Endothelial cell of umbilical vein (primary cell): ENCODE measurements around the gene SGSM2. TPM values are rescaled to one million over a fixed set of nuclear protein-coding genes. Genes with fewer than 3 reads are reported as not detected.

Experiments
- Bru-seq: library from RNA; stranded (reverse); fragments of 400-500 nt; gene quantifications from one replicate; lab custom pipeline; 2021; lab: Mats Ljungman, UMichigan
- BruChase-seq, 2 experiments: library from RNA; stranded (reverse); fragments of 400-500 nt; gene quantifications; one replicate each; lab custom pipeline; 2021; lab: Mats Ljungman, UMichigan
- BruUV-seq: library from RNA; stranded (reverse); fragments of 400-500 nt; replicated peaks from 2 replicates; lab custom pipeline; 2021; lab: Mats Ljungman, UMichigan
- CTCF ChIA-PET: fragments of 300-600, 350-600 bp; sonication (Branson Sonifier 250); formaldehyde crosslinking; loops from one replicate; lab custom pipeline; 2021; ENCODE audit warnings: antibody characterized with exemption, inconsistent platforms; lab: Charles Lee
- POLR2A ChIA-PET: fragments of 300-600, 350-600 bp; sonication (Branson Sonifier 250); formaldehyde crosslinking; loops from one replicate; lab custom pipeline; 2021; ENCODE audit warnings: antibody characterized with exemption, inconsistent platforms; lab: Charles Lee
- DNase-seq: peaks from one replicate; pipeline ENCODE4 v3.0.0-alpha.2; 2011; ENCODE audit warnings: low read depth, low spot score
- FAIRE-seq: peaks from 2 replicates; lab custom pipeline; 2011; peaks lifted over from hg19 to GRCh38; lab: Jason Lieb, UNC
- H2AFZ ChIP-seq: 2 replicates; pipeline ENCODE4 v1.6.0; 2012; ENCODE audit warnings: low read depth, low read length, control low read depth, inconsistent platforms
- H3K27ac ChIP-seq: 2 replicates; pipeline ENCODE4 v1.5.1; 2011; ENCODE audit warnings: low read depth, mild to moderate bottlenecking, control low read depth, low read length, moderate library complexity; ENCODE audit not compliant: insufficient read depth
- H3K27me3 ChIP-seq, 2 experiments: 2 replicates each; pipeline versions ENCODE4 v1.6.0 to v1.6.1; 2011; ENCODE audit warnings: low read length in 2 of 2, mixed read lengths in 1 of 2; ENCODE audit not compliant: control insufficient read depth in 2 of 2, insufficient read depth in 2 of 2
- H3K36me3 ChIP-seq, 2 experiments: 2 replicates in 1 of 2; 3 replicates in 1 of 2; pipeline ENCODE4 v1.5.1; 2011; ENCODE audit warnings: low read length in 2 of 2, mild to moderate bottlenecking in 1 of 2, moderate library complexity in 1 of 2; ENCODE audit not compliant: control insufficient read depth in 2 of 2, insufficient read depth in 2 of 2; ENCODE audit errors: extremely low read depth in 1 of 2
- H3K4me1 ChIP-seq: 3 replicates; pipeline ENCODE4 v1.5.1; 2011; ENCODE audit warnings: mild to moderate bottlenecking, low read length; ENCODE audit not compliant: control insufficient read depth, insufficient read depth; ENCODE audit errors: extremely low read depth
- H3K4me2 ChIP-seq: 2 replicates; pipeline ENCODE4 v1.6.1; 2011; ENCODE audit warnings: low read length, control low read depth, mixed read lengths; ENCODE audit not compliant: insufficient read depth
- H3K4me3 ChIP-seq, 3 experiments: fragments of 200-600 bp in 1 of 3; sonication (generic), shearing (Covaris generic) in 1 of 3; replicated peaks in 1 of 3; 2 replicates each; pipeline ENCODE4 v1.5.1; 2011 to 2016; ENCODE audit warnings: control low read depth in 3 of 3, low read length in 3 of 3, mild to moderate bottlenecking in 2 of 3, inconsistent platforms in 1 of 3, low read depth in 1 of 3, moderate library complexity in 1 of 3; ENCODE audit not compliant: insufficient read depth in 1 of 3
- H3K79me2 ChIP-seq: 2 replicates; pipeline ENCODE4 v1.6.0; 2012; ENCODE audit warnings: low read length, inconsistent platforms; ENCODE audit not compliant: control insufficient read depth, insufficient read depth
- H3K9ac ChIP-seq: replicated peaks from 2 replicates; pipeline ENCODE3; 2011; ENCODE audit warnings: low read length, control low read depth; ENCODE audit not compliant: insufficient read depth; ENCODE audit errors: extremely low read depth
- H3K9me1 ChIP-seq: replicated peaks from 3 replicates; pipeline ENCODE4 v1.6.0; 2011; ENCODE audit warnings: mild to moderate bottlenecking, low read length; ENCODE audit not compliant: control insufficient read depth, insufficient read depth; ENCODE audit errors: extremely low read depth
- H3K9me3 ChIP-seq: replicated peaks from 2 replicates; pipeline ENCODE4 v1.5.1; 2012; ENCODE audit warnings: low read length, inconsistent platforms; ENCODE audit not compliant: control insufficient read depth, insufficient read depth
- H4K20me1 ChIP-seq: replicated peaks from 2 replicates; pipeline ENCODE3; 2011; ENCODE audit warnings: mild to moderate bottlenecking, low read length; ENCODE audit not compliant: control insufficient read depth, insufficient read depth; ENCODE audit errors: extremely low read depth
- EZH2 ChIP-seq: IDR thresholded peaks from 2 replicates; pipeline ENCODE4 v1.6.1; 2012; ENCODE audit warnings: borderline replicate concordance, low read depth, mild to moderate bottlenecking, moderate library complexity, low read length, inconsistent platforms; ENCODE audit not compliant: severe bottlenecking
- FOS ChIP-seq: IDR thresholded peaks from 2 replicates; pipeline ENCODE4 v1.6.1; 2011; ENCODE audit warnings: mild to moderate bottlenecking, low read length, moderate library complexity, borderline replicate concordance; ENCODE audit not compliant: insufficient read depth
- GATA2 ChIP-seq: IDR thresholded peaks from 2 replicates; pipeline ENCODE4 v1.7.0; 2011; ENCODE audit warnings: low read depth, mild to moderate bottlenecking, moderate library complexity, mixed read lengths, low read length; ENCODE audit not compliant: insufficient read length, insufficient read depth
- JUN ChIP-seq: IDR thresholded peaks from 2 replicates; pipeline ENCODE4 v1.6.1; 2011; ENCODE audit warnings: borderline replicate concordance, low read depth; ENCODE audit not compliant: insufficient read length, insufficient read depth
- MYC ChIP-seq: IDR thresholded peaks from one replicate; pipeline ENCODE4 v1.6.1; 2011; ENCODE audit warnings: mild to moderate bottlenecking, low read depth, low read length
- POLR2A ChIP-seq: IDR thresholded peaks from 2 replicates; pipeline ENCODE4 v1.6.1; 2012; ENCODE audit warnings: low read depth, mild to moderate bottlenecking, control low read depth, low read length
- POLR2AphosphoS5 ChIP-seq: IDR thresholded peaks from 2 replicates; pipeline ENCODE4 v1.6.1; 2012; ENCODE audit warnings: low read depth, mild to moderate bottlenecking, control low read depth, low read length, moderate library complexity; ENCODE audit not compliant: insufficient read depth
- dilution Hi-C: fragments of 300-500 bp; cut with MboI; formaldehyde crosslinking; loops from one replicate; pipeline ENCODE4 v1.15.0; 2019; ENCODE audit warnings: low sequenced_read_pairs; ENCODE audit not compliant: extremely low pct_ligation_motif_present
- intact Hi-C: fragments of 100-400 bp; cut with micrococcal nuclease; formaldehyde crosslinking; loops from one replicate; pipeline ENCODE4 v1.10.0; 2022
- long read RNA-seq: library from polyadenylated mRNA; stranded (forward); transcript quantifications from one replicate; pipeline ENCODE4 v2.0.0, GENCODE V29; 2021
- polyA minus RNA-seq, 3 experiments: library from RNA; depleted of rRNA, polyadenylated mRNA; stranded (reverse); fragments of >200 nt; gene quantifications; 1 replicate in 1 of 3; 2 replicates in 2 of 3; pipeline ENCODE4 v1.2.3, GENCODE V29; 2011
- polyA plus RNA-seq, 4 experiments: library from polyadenylated mRNA; depleted of rRNA in 3 of 4; stranded (reverse) in 3 of 4; unstranded in 1 of 4; fragments of >200 nt; gene quantifications; 2 replicates each; pipeline versions ENCODE4 v1.2.1 to v1.2.3, GENCODE V29; 2011 to 2012; ENCODE audit warnings: missing spikeins in 1 of 4
- total RNA-seq: library from RNA; stranded (reverse); gene quantifications from 2 replicates; pipeline ENCODE4 v1.2.3, GENCODE V29; 2021
- TF ChIP-seq, protein P1 (sequence below), 2 donors: IDR thresholded peaks; 1 replicate in 1 of 2; 2 replicates in 1 of 2; pipeline ENCODE4 v1.5.1; 2011; ENCODE audit warnings: low read length in 2 of 2, mild to moderate bottlenecking in 2 of 2, moderate library complexity in 2 of 2, control low read depth in 1 of 2, inconsistent platforms in 1 of 2, low read depth in 1 of 2; ENCODE audit not compliant: insufficient read depth in 1 of 2; ENCODE audit errors: extremely low read depth in 1 of 2
- TF ChIP-seq, protein P2 (sequence below): IDR thresholded peaks from 2 replicates; pipeline ENCODE4 v1.6.1; 2011; ENCODE audit not compliant: insufficient read depth, insufficient read length

Gene SGSM2, protein sequence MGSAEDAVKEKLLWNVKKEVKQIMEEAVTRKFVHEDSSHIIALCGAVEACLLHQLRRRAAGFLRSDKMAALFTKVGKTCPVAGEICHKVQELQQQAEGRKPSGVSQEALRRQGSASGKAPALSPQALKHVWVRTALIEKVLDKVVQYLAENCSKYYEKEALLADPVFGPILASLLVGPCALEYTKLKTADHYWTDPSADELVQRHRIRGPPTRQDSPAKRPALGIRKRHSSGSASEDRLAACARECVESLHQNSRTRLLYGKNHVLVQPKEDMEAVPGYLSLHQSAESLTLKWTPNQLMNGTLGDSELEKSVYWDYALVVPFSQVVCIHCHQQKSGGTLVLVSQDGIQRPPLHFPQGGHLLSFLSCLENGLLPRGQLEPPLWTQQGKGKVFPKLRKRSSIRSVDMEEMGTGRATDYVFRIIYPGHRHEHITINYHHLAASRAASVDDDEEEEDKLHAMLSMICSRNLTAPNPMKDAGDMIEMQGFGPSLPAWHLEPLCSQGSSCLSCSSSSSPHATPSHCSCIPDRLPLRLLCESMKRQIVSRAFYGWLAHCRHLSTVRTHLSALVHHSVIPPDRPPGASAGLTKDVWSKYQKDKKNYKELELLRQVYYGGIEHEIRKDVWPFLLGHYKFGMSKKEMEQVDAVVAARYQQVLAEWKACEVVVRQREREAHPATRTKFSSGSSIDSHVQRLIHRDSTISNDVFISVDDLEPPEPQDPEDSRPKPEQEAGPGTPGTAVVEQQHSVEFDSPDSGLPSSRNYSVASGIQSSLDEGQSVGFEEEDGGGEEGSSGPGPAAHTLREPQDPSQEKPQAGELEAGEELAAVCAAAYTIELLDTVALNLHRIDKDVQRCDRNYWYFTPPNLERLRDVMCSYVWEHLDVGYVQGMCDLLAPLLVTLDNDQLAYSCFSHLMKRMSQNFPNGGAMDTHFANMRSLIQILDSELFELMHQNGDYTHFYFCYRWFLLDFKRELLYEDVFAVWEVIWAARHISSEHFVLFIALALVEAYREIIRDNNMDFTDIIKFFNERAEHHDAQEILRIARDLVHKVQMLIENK
- total RNA-seq (61.6 and 64.3 TPM in 2 replicates), polyA plus RNA-seq (94.5 and 122 TPM in 2 replicates), polyA minus RNA-seq (49.9 and 66.8 TPM in 2 replicates), Bru-seq, nascent RNA (percentile 50 among the genes with signal in this experiment), BruChase-seq, experiment 1, labeled RNA remaining after a 6-hour chase (percentile 69 among the genes with signal in this experiment), BruChase-seq, experiment 2, labeled RNA remaining after a 2-hour chase (percentile 62 among the genes with signal in this experiment)
- 36.9 and 56.4 TPM in 2 replicates for polyA plus RNA-seq (2011; cell fraction: cytosol; rRNA removed)
- polyA plus RNA-seq (2011; cell fraction: nucleus; rRNA removed): 460 and 617 TPM in 2 replicates
- 51.1 and 66.4 TPM in 2 replicates for polyA plus RNA-seq (2012)
- polyA minus RNA-seq (2011; cell fraction: cytosol; rRNA and poly(A)+ RNA removed): 8.0 TPM
- polyA minus RNA-seq (2011; cell fraction: nucleus; rRNA and poly(A)+ RNA removed): 53.6 and 75.9 TPM in 2 replicates
- long read RNA-seq, full-length matches to known transcripts: 3 of 28 reads
- long read RNA-seq, partial matches to known transcripts: 3 of 28 reads
- long read RNA-seq, other reads (novel, unspliced or antisense): 22 of 28 reads

DNA sequence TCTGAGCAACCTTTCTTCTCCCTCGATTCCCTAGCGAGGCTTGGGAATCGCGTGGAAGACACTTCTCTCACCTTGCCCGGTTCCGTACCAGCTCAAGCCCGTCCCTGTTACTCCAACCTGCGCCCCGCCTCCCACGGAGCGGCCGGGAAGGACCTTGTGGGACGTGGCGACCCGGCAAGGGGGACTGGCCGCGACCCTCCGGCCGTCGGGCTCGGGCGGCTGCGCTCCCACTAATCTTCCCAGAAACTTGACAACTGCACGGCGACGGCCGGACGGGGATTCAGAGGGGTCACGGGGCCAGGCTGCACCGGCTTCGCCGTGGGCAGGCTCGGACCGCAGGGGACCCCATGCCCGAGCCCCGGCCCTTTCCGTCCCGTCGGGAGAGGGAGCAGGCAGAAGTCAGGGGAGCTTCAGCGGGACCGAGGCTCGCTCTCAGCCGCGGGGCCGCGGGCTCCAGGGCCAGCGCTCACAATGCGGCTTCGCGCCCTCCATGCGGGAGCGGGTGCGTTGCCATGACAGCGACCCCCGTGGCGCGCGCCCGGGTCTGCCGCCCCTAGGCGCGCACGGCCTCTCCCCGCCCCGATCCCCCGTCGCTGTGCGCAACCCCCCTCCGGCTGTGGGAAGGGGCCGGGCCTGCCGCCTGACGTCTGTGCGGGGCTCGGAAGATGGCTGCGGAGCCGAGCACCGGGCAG, at the start of gene SGSM2:
SGSM2 (plus strand) TSS at position 650 of the 692 bp plus-strand sequence. CDS start 188 bp downstream, outside the sequence.
- POLR2A ChIA-PET: interaction anchor here (0.9 to 1.5 kb wide), 3 partner anchors 8 to 65 kb away, joined by 3 to 5 read pairs (median 4); no protein-coding TSS in a partner anchor
- intact Hi-C loops (loop anchor here (1.0 to 10.0 kb wide), 5 partner anchors 22 to 622 kb away; partner anchors contain the start of genes MNT, SMG6, SRR and TLCD2), dilution Hi-C loops (no loop called here)
- Histone ChIP-seq H2AFZ (peak within 1 kb of the TSS; percentile 83), H3K27ac (peak within 1 kb of the TSS; percentile 29), H3K4me2 (peak within 1 kb of the TSS; percentile 76), H4K20me1 (no peaks in the 10 kb centered on the region), H3K9me1 (no peaks in the 10 kb centered on the region), H3K9ac (peak within 1 kb of the TSS; percentile 67), H3K27me3 (no peaks in the 10 kb centered on the region), H3K4me3 (peak within 1 kb of the TSS; percentile 36 to 85 (median 72)), H3K36me3 (peaks cover 9 to 11% of the 10 kb centered on the region in 2 experiments), H3K79me2 (peaks cover 31% of the 10 kb centered on the region), H3K4me1 (peaks cover 16% of the 10 kb centered on the region), H3K9me3 (no peaks in the 10 kb centered on the region)
- DNase-seq (peak; percentile 57), FAIRE-seq (peak; percentile 52)
- TF ChIP-seq POLR2AphosphoS5: no peak
- TF ChIP-seq FOS: no peak
- no peak for TF ChIP-seq MYC
- TF ChIP-seq, protein P1, sequence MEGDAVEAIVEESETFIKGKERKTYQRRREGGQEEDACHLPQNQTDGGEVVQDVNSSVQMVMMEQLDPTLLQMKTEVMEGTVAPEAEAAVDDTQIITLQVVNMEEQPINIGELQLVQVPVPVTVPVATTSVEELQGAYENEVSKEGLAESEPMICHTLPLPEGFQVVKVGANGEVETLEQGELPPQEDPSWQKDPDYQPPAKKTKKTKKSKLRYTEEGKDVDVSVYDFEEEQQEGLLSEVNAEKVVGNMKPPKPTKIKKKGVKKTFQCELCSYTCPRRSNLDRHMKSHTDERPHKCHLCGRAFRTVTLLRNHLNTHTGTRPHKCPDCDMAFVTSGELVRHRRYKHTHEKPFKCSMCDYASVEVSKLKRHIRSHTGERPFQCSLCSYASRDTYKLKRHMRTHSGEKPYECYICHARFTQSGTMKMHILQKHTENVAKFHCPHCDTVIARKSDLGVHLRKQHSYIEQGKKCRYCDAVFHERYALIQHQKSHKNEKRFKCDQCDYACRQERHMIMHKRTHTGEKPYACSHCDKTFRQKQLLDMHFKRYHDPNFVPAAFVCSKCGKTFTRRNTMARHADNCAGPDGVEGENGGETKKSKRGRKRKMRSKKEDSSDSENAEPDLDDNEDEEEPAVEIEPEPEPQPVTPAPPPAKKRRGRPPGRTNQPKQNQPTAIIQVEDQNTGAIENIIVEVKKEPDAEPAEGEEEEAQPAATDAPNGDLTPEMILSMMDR (IDR thresholded peaks at IDR 0.05; ENCODE audit: extremely low read depth in 1 of 2, insufficient read depth in 1 of 2, low read depth in 1 of 2, low read length in 2 of 2): no peak
- TF ChIP-seq GATA2: no peak
- no peak for TF ChIP-seq EZH2
- TF ChIP-seq POLR2A: no peak
- TF ChIP-seq, protein P2, sequence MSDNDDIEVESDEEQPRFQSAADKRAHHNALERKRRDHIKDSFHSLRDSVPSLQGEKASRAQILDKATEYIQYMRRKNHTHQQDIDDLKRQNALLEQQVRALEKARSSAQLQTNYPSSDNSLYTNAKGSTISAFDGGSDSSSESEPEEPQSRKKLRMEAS: no peak
- TF ChIP-seq JUN: no peak
- no TSS peak for BruUV-seq
- CTCF ChIA-PET: interaction anchor here (0.7 to 5.4 kb wide), 10 partner anchors 16 to 428 kb away, joined by 3 to 42 read pairs (median 4); partner anchors contain the start of gene HIC1
